IMR-90 (cell line): ENCODE measurements around the gene PLA2G15. TPM values are rescaled to one million over a fixed set of nuclear protein-coding genes. Genes with fewer than 3 reads are reported as not detected.

Source experiments
- ATAC-seq: fragments of 200-7000 bp; cut with Tn5 transposase; 2 replicates; pipeline ENCODE4 v1.9.1; 2020; ENCODE audit warnings: low read depth, mild to moderate bottlenecking, moderate library complexity
- BruUV-seq: library from RNA; stranded (reverse); fragments of 400-500 nt; replicated peaks from 2 replicates; lab custom pipeline; 2021; lab: Mats Ljungman, UMichigan
- CTCF ChIA-PET: fragments of 300-600 bp; formaldehyde crosslinking; extraction: SDS; loops from one replicate; lab custom pipeline; 2021; ENCODE audit warnings: antibody characterized with exemption; lab: Yijun Ruan, JAX
- POLR2A ChIA-PET: fragments of 300-600 bp; sonication (Branson Sonifier 250); formaldehyde crosslinking; loops from one replicate; lab custom pipeline; 2022; ENCODE audit warnings: antibody characterized with exemption; ENCODE audit not compliant: unreplicated experiment; lab: Charles Lee
- DNase-seq: peaks from one replicate; pipeline ENCODE4 v3.0.0; 2013
- H2AFZ ChIP-seq: replicated peaks from 2 replicates; pipeline ENCODE3; 2013; ENCODE audit warnings: low read length, mild to moderate bottlenecking; ENCODE audit not compliant: poor library complexity
- H2AK5ac ChIP-seq: 2 replicates; pipeline ENCODE4 v1.6.1; 2013; ENCODE audit warnings: low read depth, low read length, inconsistent platforms
- H2AK9ac ChIP-seq: replicated peaks from 2 replicates; pipeline ENCODE3; 2013; ENCODE audit warnings: mild to moderate bottlenecking, low read depth, low read length, moderate library complexity; ENCODE audit not compliant: poor library complexity
- H2BK120ac ChIP-seq: 2 replicates; pipeline ENCODE4 v1.6.1; 2013; ENCODE audit warnings: low read depth, low read length, inconsistent platforms
- H2BK15ac ChIP-seq: 3 replicates; pipeline ENCODE4 v1.6.1; 2013; ENCODE audit warnings: low read depth, low read length, inconsistent platforms
- H2BK20ac ChIP-seq: 2 replicates; pipeline ENCODE4 v1.6.1; 2013; ENCODE audit warnings: low read depth, mild to moderate bottlenecking, inconsistent platforms, low read length, moderate library complexity
- H2BK5ac ChIP-seq: 2 replicates; pipeline ENCODE4 v1.6.1; 2013; ENCODE audit warnings: mild to moderate bottlenecking, low read depth, low read length, inconsistent platforms; ENCODE audit not compliant: poor library complexity, severe bottlenecking
- H3K14ac ChIP-seq: replicated peaks from 2 replicates; pipeline ENCODE4 v1.6.1; 2013; ENCODE audit warnings: low read depth, low read length, inconsistent platforms
- H3K18ac ChIP-seq: 2 replicates; pipeline ENCODE4 v1.6.1; 2013; ENCODE audit warnings: low read depth, low read length, control low read depth
- H3K23ac ChIP-seq: 2 replicates; pipeline ENCODE4 v1.6.1; 2013; ENCODE audit warnings: low read depth, low read length, inconsistent platforms
- H3K27ac ChIP-seq: 2 replicates; pipeline ENCODE4 v1.5.1; 2013; ENCODE audit warnings: mild to moderate bottlenecking, control low read depth, low read length; ENCODE audit not compliant: insufficient read depth
- H3K27me3 ChIP-seq: 2 replicates; pipeline ENCODE4 v1.6.1; 2013; ENCODE audit warnings: low read length; ENCODE audit not compliant: control insufficient read depth, insufficient read depth
- H3K36me3 ChIP-seq: 2 replicates; pipeline ENCODE4 v1.6.1; 2013; ENCODE audit warnings: low read length, mixed read lengths; ENCODE audit not compliant: control insufficient read depth, insufficient read depth
- H3K4ac ChIP-seq: 2 replicates; pipeline ENCODE4 v1.6.1; 2013; ENCODE audit warnings: low read depth, low read length, inconsistent platforms
- H3K4me1 ChIP-seq: 2 replicates; pipeline ENCODE4 v1.6.1; 2013; ENCODE audit warnings: low read length, mixed read lengths; ENCODE audit not compliant: control insufficient read depth, insufficient read depth
- H3K4me2 ChIP-seq: 2 replicates; pipeline ENCODE4 v1.6.1; 2013; ENCODE audit warnings: low read depth, mild to moderate bottlenecking, control low read depth, low read length, moderate library complexity
- H3K4me3 ChIP-seq: 2 replicates; pipeline ENCODE4 v1.5.1; 2013; ENCODE audit warnings: low read depth, mild to moderate bottlenecking, control low read depth, low read length, moderate library complexity; ENCODE audit not compliant: insufficient read depth
- H3K56ac ChIP-seq: 2 replicates; pipeline ENCODE4 v1.6.1; 2013; ENCODE audit warnings: low read length, inconsistent platforms; ENCODE audit not compliant: insufficient read depth; ENCODE audit errors: extremely low read depth
- H3K79me1 ChIP-seq, 2 experiments: 2 replicates each; pipeline ENCODE4 v1.6.1; 2013; ENCODE audit warnings: low read length in 2 of 2, inconsistent platforms in 1 of 2, low read depth in 1 of 2
- H3K9ac ChIP-seq: 2 replicates; pipeline ENCODE4 v1.6.1; 2013; ENCODE audit warnings: low read depth, low read length, control low read depth
- H3K9me1 ChIP-seq: 2 replicates; pipeline ENCODE4 v1.6.1; 2013; ENCODE audit warnings: low read length, inconsistent platforms; ENCODE audit not compliant: insufficient read depth
- H3K9me3 ChIP-seq: 2 replicates; pipeline ENCODE4 v1.6.1; 2013; ENCODE audit warnings: low read length; ENCODE audit not compliant: control insufficient read depth, insufficient read depth
- H4K20me1 ChIP-seq: 2 replicates; pipeline ENCODE4 v1.6.1; 2013; ENCODE audit warnings: low read length, inconsistent platforms; ENCODE audit not compliant: insufficient read depth
- H4K5ac ChIP-seq: 2 replicates; pipeline ENCODE4 v1.6.1; 2013; ENCODE audit warnings: mild to moderate bottlenecking, low read depth, low read length, control low read depth
- H4K8ac ChIP-seq, 2 experiments: 2 replicates each; pipeline ENCODE4 v1.6.1; 2013; ENCODE audit warnings: low read depth in 2 of 2, low read length in 2 of 2, control low read depth in 1 of 2, inconsistent platforms in 1 of 2
- H4K91ac ChIP-seq: 2 replicates; pipeline ENCODE4 v1.6.1; 2013; ENCODE audit warnings: low read depth, low read length, inconsistent platforms; ENCODE audit not compliant: insufficient read depth
- CHD1 ChIP-seq: IDR thresholded peaks from 2 replicates; pipeline ENCODE4 v1.6.1; 2012; ENCODE audit warnings: low read depth, low read length, improper control_type of control experiment
- ELK1 ChIP-seq: fragments of 150-350 bp; IDR thresholded peaks from 2 replicates; pipeline ENCODE4 v1.6.1; 2016; ENCODE audit warnings: low read depth, mild to moderate bottlenecking, low read length, moderate library complexity, borderline replicate concordance
- MXI1 ChIP-seq: IDR thresholded peaks from 2 replicates; pipeline ENCODE4 v1.6.1; 2012; ENCODE audit warnings: low read depth, mild to moderate bottlenecking, low read length, moderate library complexity, borderline replicate concordance
- NFE2L2 ChIP-seq: fragments of 150-350 bp; IDR thresholded peaks from 2 replicates; pipeline ENCODE4 v1.6.1; 2016; ENCODE audit warnings: low read depth, mild to moderate bottlenecking, low read length
- POLR2A ChIP-seq: IDR thresholded peaks from 2 replicates; pipeline ENCODE4 v1.6.1; 2012; ENCODE audit warnings: mild to moderate bottlenecking, low read depth, low read length
- RFX5 ChIP-seq: IDR thresholded peaks from 2 replicates; pipeline ENCODE4 v1.8.0; 2012; ENCODE audit warnings: low read depth, mild to moderate bottlenecking, low read length, moderate library complexity
- SMC3 ChIP-seq: fragments of 150-350 bp; IDR thresholded peaks from 2 replicates; pipeline ENCODE4 v1.6.1; 2016; ENCODE audit warnings: low read depth, mild to moderate bottlenecking, antibody characterized with exemption, low read length, moderate library complexity
- WGBS, 2 experiments: methylation state at CpG; one replicate each; pipeline versions ENCODE4 v1.1.5 to v1.1.7; 2013; ENCODE audit warnings: missing lambda C conversion rate in 2 of 2; ENCODE audit not compliant: insufficient read length in 1 of 2; ENCODE audit errors: extremely low coverage in 2 of 2; 5-methylcytosine and 5-hydroxymethylcytosine counted together
- dilution Hi-C: fragments of 300-500 bp; cut with HindIII; formaldehyde crosslinking; loops from one replicate; pipeline ENCODE4 v1.14.3; 2018; ENCODE audit warnings: low sequenced_read_pairs; ENCODE audit not compliant: unreplicated experiment
- in situ Hi-C: fragments of 300-500 bp; cut with MboI; formaldehyde crosslinking; loops from 3 replicates; pipeline ENCODE4 v1.14.3; 2019; ENCODE audit warnings: low sequenced_read_pairs, inconsistent platforms, mixed read lengths
- intact Hi-C: fragments of 100-400 bp; cut with micrococcal nuclease; formaldehyde crosslinking; loops from 2 replicates; pipeline ENCODE4 v1.10.0; 2022
- polyA plus RNA-seq, 3 experiments: library from polyadenylated mRNA; depleted of rRNA; stranded (reverse); fragments of >200 nt; gene quantifications; 2 replicates each; pipeline ENCODE4 v1.2.3, GENCODE V29; 2012; ENCODE audit warnings: low replicate concordance in 1 of 3
- total RNA-seq: library from RNA; depleted of rRNA; stranded (reverse); fragments of >200 nt; gene quantifications from 2 replicates; pipeline ENCODE4 v1.2.3, GENCODE V29; 2012
- TF ChIP-seq, protein P1 (sequence below): fragments of 150-350 bp; IDR thresholded peaks from 2 replicates; pipeline ENCODE4 v1.6.1; 2017; ENCODE audit warnings: mild to moderate bottlenecking, antibody characterized with exemption, low read length, low read depth

PLA2G15 gene
- total and polyA plus RNA-seq, 2 of the 4 experiments (the other 2 are of a cell fraction) = 19.5 to 31.7 TPM

- TF ChIP-seq ELK1 = no peak
- no peak for TF ChIP-seq POLR2A
- no peak for TF ChIP-seq SMC3
- TF ChIP-seq CHD1 = no peak
- no peak for TF ChIP-seq RFX5
Measured at GRCh38 chr16:68291227-68291626, 46.1 kb downstream of the PLA2G15 start (continued).

GRCh38 chr16:68292425-68292824 lies 47.3 kb downstream of the PLA2G15 start:
- no peak overlapping the region for H3K4me2 ChIP-seq
- WGBS, 2 experiments = no CpG with 5 or more reads among the region's 5 CpGs
- no peak overlapping the region for H2BK5ac ChIP-seq
- ChIA-PET CTCF (no interaction called here), POLR2A (no interaction called here)
- peaks cover 9% of the 10 kb centered on the region for H3K4me1 ChIP-seq
- peaks cover 49% of the 10 kb centered on the region for H3K36me3 ChIP-seq
- no peaks in the 10 kb centered on the region for H3K9me3 ChIP-seq
- H3K14ac ChIP-seq = no peak overlapping the region
- H2AK5ac ChIP-seq = no peak overlapping the region
- no peak overlapping the region for H2AK9ac ChIP-seq
- no TSS peak for BruUV-seq
- H2BK20ac ChIP-seq = no peak overlapping the region
- no peak overlapping the region for H4K91ac ChIP-seq
- dilution Hi-C loops = no loop called here
- in situ Hi-C loops = no loop called here
- H3K23ac ChIP-seq = no peak overlapping the region
- intact Hi-C loops = no loop called here
- H3K79me1 ChIP-seq = peaks cover 32 to 78% of the 10 kb centered on the region in 2 experiments
- no peak overlapping the region for H2AFZ ChIP-seq
- H4K20me1 ChIP-seq = peaks cover 22% of the 10 kb centered on the region
- H4K8ac ChIP-seq = no peak overlapping the region
- H2BK120ac ChIP-seq = no peak overlapping the region
- DNase-seq (no peak), ATAC-seq (no peak)
- no peak overlapping the region for H3K4ac ChIP-seq
- H3K56ac ChIP-seq = no peak overlapping the region
- no peak overlapping the region for H3K4me3 ChIP-seq
- no peak overlapping the region for H2BK15ac ChIP-seq
- H3K9ac ChIP-seq = no peak overlapping the region
- H3K27me3 ChIP-seq = no peaks in the 10 kb centered on the region
- H4K5ac ChIP-seq = no peak overlapping the region
- peaks cover 17% of the 10 kb centered on the region for H3K9me1 ChIP-seq
- no peak overlapping the region for H3K27ac ChIP-seq
- TF ChIP-seq NFE2L2 (no peak), MXI1 (no peak)
- TF ChIP-seq, protein P1, sequence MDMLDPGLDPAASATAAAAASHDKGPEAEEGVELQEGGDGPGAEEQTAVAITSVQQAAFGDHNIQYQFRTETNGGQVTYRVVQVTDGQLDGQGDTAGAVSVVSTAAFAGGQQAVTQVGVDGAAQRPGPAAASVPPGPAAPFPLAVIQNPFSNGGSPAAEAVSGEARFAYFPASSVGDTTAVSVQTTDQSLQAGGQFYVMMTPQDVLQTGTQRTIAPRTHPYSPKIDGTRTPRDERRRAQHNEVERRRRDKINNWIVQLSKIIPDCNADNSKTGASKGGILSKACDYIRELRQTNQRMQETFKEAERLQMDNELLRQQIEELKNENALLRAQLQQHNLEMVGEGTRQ = no peak
- no peak overlapping the region for H3K18ac ChIP-seq
